Panc1 (cell line): ENCODE data around the gene CLCN6. TPM values are rescaled to one million over a fixed set of nuclear protein-coding genes. Genes with fewer than 3 reads are reported as not detected.

ENCODE experiments used
- ATAC-seq: fragments of 200-7000 bp; cut with Tn5 transposase; 2 replicates; pipeline ENCODE4 v1.9.1; 2020; ENCODE audit warnings: mild to moderate bottlenecking, moderate library complexity
- BruUV-seq: library from RNA; stranded (reverse); fragments of 400-500 nt; replicated peaks from 2 replicates; lab custom pipeline; 2021; lab: Mats Ljungman, UMichigan
- CTCF ChIA-PET: fragments of 300-600 bp; sonication (Branson Sonifier 250); formaldehyde crosslinking; loops from one replicate; lab custom pipeline; 2022; ENCODE audit warnings: antibody characterized with exemption; lab: Charles Lee
- POLR2A ChIA-PET: fragments of 300-600 bp; sonication (Branson Sonifier 250); formaldehyde crosslinking; loops from one replicate; lab custom pipeline; 2022; ENCODE audit warnings: antibody characterized with exemption; lab: Charles Lee
- DNase-seq: peaks from one replicate; pipeline ENCODE4 v3.0.0-alpha.2; 2010; ENCODE audit warnings: low read depth, low spot score
- H3K27ac ChIP-seq: 2 replicates; pipeline ENCODE4 v1.5.1; 2011; ENCODE audit warnings: mild to moderate bottlenecking, low read length, inconsistent platforms
- H3K27me3 ChIP-seq: fragments of 200-500 bp; sonication (Bioruptor generic); 2 replicates; pipeline ENCODE4 v1.6.0; 2014; ENCODE audit warnings: low read length, inconsistent platforms; ENCODE audit not compliant: control insufficient read depth, insufficient read depth
- H3K36me3 ChIP-seq: fragments of 200-500 bp; sonication (Bioruptor generic); 2 replicates; pipeline ENCODE4 v1.5.1; 2014; ENCODE audit warnings: inconsistent platforms, mild to moderate bottlenecking, low read length, moderate library complexity; ENCODE audit not compliant: control insufficient read depth, insufficient read depth
- H3K4me1 ChIP-seq: 2 replicates; pipeline ENCODE4 v1.5.1; 2011; ENCODE audit warnings: inconsistent platforms, mild to moderate bottlenecking, low read length, moderate library complexity; ENCODE audit not compliant: control insufficient read depth, insufficient read depth
- H3K4me3 ChIP-seq, 2 experiments: 2 replicates each; pipeline ENCODE4 v1.5.1; 2011 to 2012; ENCODE audit warnings: low read depth in 2 of 2, low read length in 2 of 2, mild to moderate bottlenecking in 2 of 2, inconsistent platforms in 1 of 2, moderate library complexity in 1 of 2
- H3K9me3 ChIP-seq: fragments of 200-500 bp; sonication (Bioruptor generic); 2 replicates; pipeline ENCODE4 v1.5.1; 2014; ENCODE audit warnings: low read depth, mild to moderate bottlenecking, inconsistent platforms, low read length, moderate library complexity; ENCODE audit not compliant: control insufficient read depth, insufficient read depth
- POLR2AphosphoS5 ChIP-seq: IDR thresholded peaks from 2 replicates; pipeline ENCODE4 v1.6.1; 2012; ENCODE audit warnings: mild to moderate bottlenecking, low read depth, low read length, moderate library complexity
- SIN3A ChIP-seq: IDR thresholded peaks from 2 replicates; pipeline ENCODE4 v1.6.1; 2012; ENCODE audit warnings: low read depth, mild to moderate bottlenecking, low read length, moderate library complexity, borderline replicate concordance; ENCODE audit not compliant: insufficient read depth
- TCF7L2 ChIP-seq: IDR thresholded peaks from 2 replicates; pipeline ENCODE4 v1.6.1; 2011; ENCODE audit warnings: mild to moderate bottlenecking, low read depth, low read length, inconsistent platforms
- in situ Hi-C: cut with HindIII; loops from 2 replicates; pipeline ENCODE4 v1.10.0; 2016; ENCODE audit warnings: low sequenced_read_pairs, low pct_unique_long_range_greater_than_20kb
- intact Hi-C: fragments of 100-400 bp; cut with micrococcal nuclease; formaldehyde crosslinking; loops from one replicate; pipeline ENCODE4 v1.10.0; 2022; ENCODE audit not compliant: unreplicated experiment
- total RNA-seq: library from RNA; stranded (reverse); gene quantifications from one replicate; pipeline ENCODE4 v1.2.1, GENCODE V29; 2021; ENCODE audit not compliant: unreplicated experiment
- TF ChIP-seq, protein P1 (sequence below), 2 experiments: IDR thresholded peaks; 2 replicates each; pipeline ENCODE4 v1.6.1; 2011 to 2012; ENCODE audit warnings: low read depth in 2 of 2, control low read depth in 1 of 2, low read length in 1 of 2, mild to moderate bottlenecking in 1 of 2, moderate library complexity in 1 of 2; ENCODE audit not compliant: insufficient read depth in 1 of 2
- TF ChIP-seq, protein P2 (sequence below): fragments of 450-650 bp; IDR thresholded peaks from 2 replicates; pipeline ENCODE4 v1.5.1; 2017; ENCODE audit warnings: mild to moderate bottlenecking

Gene CLCN6
- total RNA-seq, 1 experiment from 2014 or later = 23.6 TPM

DNA sequence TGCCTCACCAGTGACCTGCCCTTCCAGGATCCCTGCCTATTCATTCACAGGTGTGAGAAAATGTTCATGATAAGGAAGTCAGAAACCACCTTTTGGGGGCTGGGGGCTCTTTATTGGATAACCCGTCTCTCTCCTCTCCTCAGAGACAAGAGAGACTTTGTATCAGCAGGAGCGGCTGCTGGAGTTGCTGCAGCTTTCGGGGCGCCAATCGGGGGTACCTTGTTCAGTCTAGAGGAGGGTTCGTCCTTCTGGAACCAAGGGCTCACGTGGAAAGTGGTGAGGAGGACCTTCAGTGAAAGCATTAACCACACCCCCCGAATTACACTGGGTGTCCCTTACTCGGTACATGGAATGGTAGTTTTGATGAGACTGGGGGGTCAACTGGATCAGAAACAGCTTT is 21.0 kb downstream of the CLCN6 start:
- CTCF ChIA-PET = no interaction called here
- H3K36me3 ChIP-seq = peaks cover 5% of the 10 kb centered on the region

GRCh38 chr1:11828511-11828910 is 22.5 kb downstream of the CLCN6 start:
- in situ Hi-C loops = no loop called here
- Histone ChIP-seq H3K36me3 (peaks cover 5% of the 10 kb centered on the region), H3K4me1 (no peaks in the 10 kb centered on the region), H3K9me3 (no peaks in the 10 kb centered on the region), H3K4me3 (no peak overlapping the region), H3K27me3 (no peaks in the 10 kb centered on the region), H3K27ac (no peak overlapping the region)
- intact Hi-C loops = no loop called here
- POLR2A ChIA-PET = no interaction called here
- CTCF ChIA-PET = no interaction called here
- BruUV-seq = no TSS peak
- DNase-seq (no peak), ATAC-seq (no peak)
- no peak for TF ChIP-seq POLR2AphosphoS5
- TF ChIP-seq, protein P1, sequence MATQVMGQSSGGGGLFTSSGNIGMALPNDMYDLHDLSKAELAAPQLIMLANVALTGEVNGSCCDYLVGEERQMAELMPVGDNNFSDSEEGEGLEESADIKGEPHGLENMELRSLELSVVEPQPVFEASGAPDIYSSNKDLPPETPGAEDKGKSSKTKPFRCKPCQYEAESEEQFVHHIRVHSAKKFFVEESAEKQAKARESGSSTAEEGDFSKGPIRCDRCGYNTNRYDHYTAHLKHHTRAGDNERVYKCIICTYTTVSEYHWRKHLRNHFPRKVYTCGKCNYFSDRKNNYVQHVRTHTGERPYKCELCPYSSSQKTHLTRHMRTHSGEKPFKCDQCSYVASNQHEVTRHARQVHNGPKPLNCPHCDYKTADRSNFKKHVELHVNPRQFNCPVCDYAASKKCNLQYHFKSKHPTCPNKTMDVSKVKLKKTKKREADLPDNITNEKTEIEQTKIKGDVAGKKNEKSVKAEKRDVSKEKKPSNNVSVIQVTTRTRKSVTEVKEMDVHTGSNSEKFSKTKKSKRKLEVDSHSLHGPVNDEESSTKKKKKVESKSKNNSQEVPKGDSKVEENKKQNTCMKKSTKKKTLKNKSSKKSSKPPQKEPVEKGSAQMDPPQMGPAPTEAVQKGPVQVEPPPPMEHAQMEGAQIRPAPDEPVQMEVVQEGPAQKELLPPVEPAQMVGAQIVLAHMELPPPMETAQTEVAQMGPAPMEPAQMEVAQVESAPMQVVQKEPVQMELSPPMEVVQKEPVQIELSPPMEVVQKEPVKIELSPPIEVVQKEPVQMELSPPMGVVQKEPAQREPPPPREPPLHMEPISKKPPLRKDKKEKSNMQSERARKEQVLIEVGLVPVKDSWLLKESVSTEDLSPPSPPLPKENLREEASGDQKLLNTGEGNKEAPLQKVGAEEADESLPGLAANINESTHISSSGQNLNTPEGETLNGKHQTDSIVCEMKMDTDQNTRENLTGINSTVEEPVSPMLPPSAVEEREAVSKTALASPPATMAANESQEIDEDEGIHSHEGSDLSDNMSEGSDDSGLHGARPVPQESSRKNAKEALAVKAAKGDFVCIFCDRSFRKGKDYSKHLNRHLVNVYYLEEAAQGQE (IDR thresholded peaks at IDR 0.05; ENCODE audit: insufficient read depth in 1 of 2, low read depth in 2 of 2, low read length in 1 of 2) = no peak
- TF ChIP-seq TCF7L2 = no peak
- TF ChIP-seq SIN3A = no peak
- TF ChIP-seq, protein P2, sequence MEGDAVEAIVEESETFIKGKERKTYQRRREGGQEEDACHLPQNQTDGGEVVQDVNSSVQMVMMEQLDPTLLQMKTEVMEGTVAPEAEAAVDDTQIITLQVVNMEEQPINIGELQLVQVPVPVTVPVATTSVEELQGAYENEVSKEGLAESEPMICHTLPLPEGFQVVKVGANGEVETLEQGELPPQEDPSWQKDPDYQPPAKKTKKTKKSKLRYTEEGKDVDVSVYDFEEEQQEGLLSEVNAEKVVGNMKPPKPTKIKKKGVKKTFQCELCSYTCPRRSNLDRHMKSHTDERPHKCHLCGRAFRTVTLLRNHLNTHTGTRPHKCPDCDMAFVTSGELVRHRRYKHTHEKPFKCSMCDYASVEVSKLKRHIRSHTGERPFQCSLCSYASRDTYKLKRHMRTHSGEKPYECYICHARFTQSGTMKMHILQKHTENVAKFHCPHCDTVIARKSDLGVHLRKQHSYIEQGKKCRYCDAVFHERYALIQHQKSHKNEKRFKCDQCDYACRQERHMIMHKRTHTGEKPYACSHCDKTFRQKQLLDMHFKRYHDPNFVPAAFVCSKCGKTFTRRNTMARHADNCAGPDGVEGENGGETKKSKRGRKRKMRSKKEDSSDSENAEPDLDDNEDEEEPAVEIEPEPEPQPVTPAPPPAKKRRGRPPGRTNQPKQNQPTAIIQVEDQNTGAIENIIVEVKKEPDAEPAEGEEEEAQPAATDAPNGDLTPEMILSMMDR = no peak

More for the DNA sequence above, 21.0 kb downstream of the CLCN6 start:
- ATAC-seq (no peak), DNase-seq (no peak)
- no TSS peak for BruUV-seq
- POLR2A ChIA-PET = no interaction called here
- in situ Hi-C loops (no loop called here), intact Hi-C loops (no loop called here)
- no peaks in the 10 kb centered on the region for H3K9me3 ChIP-seq
- no peak overlapping the region for H3K4me3 ChIP-seq
- TF ChIP-seq SIN3A (no peak), TCF7L2 (no peak), POLR2AphosphoS5 (no peak)
- TF ChIP-seq, protein P2 = no peak
- TF ChIP-seq, protein P1 (IDR thresholded peaks at IDR 0.05; ENCODE audit: insufficient read depth in 1 of 2, low read depth in 2 of 2, low read length in 1 of 2) = no peak
- no peaks in the 10 kb centered on the region for H3K27me3 ChIP-seq
- no peaks in the 10 kb centered on the region for H3K4me1 ChIP-seq
- H3K27ac ChIP-seq = no peak overlapping the region
